ENCODE results near the gene GOLPH3L.
"Not testable (repeated sequence)": the region's sequence is repeated elsewhere in the genome, so short reads cannot be mapped to it uniquely, and the experiment has no call there.

The GOLPH3L gene

GRCh38 chr1:150674881-150675280, 22.1 kb downstream of the GOLPH3L start:
- H3K4me3 ChIP-seq (ENCODE audit: low read depth, low read length), result no peak overlapping the region
- no peak for TF ChIP-seq POLR2A (IDR thresholded peaks at IDR 0.05; ENCODE audit: extremely low read depth, insufficient read length)
- DNase-seq (ENCODE audit: low read depth), result no peak

GRCh38 chr1:150663321-150663720, 33.6 kb downstream of the GOLPH3L start:
- no peak for DNase-seq (ENCODE audit: low read depth)
- TF ChIP-seq POLR2A (IDR thresholded peaks at IDR 0.05; ENCODE audit: extremely low read depth, insufficient read length), result no peak
- no peak for TF ChIP-seq MYC (IDR thresholded peaks at IDR 0.05; ENCODE audit: low read depth, low read length)
- TF ChIP-seq CTCF (IDR thresholded peaks at IDR 0.05; ENCODE audit: low read depth, low read length), result no peak
- TF ChIP-seq MAX (IDR thresholded peaks at IDR 0.05; ENCODE audit: low read depth, low read length), result no peak
- no peak overlapping the region for H3K4me3 ChIP-seq (ENCODE audit: low read depth, low read length)

GRCh38 chr1:150662811-150663210, 34.1 kb downstream of the GOLPH3L start:
- no peak for DNase-seq (ENCODE audit: low read depth)
- TF ChIP-seq CTCF (IDR thresholded peaks at IDR 0.05; ENCODE audit: low read depth, low read length), result no peak
- no peak for TF ChIP-seq MAX (IDR thresholded peaks at IDR 0.05; ENCODE audit: low read depth, low read length)
- no peak overlapping the region for H3K4me3 ChIP-seq (ENCODE audit: low read depth, low read length)

GRCh38 chr1:150661156-150661555, 35.8 kb downstream of the GOLPH3L start:
- H3K4me3 ChIP-seq (ENCODE audit: low read depth, low read length), result no peak overlapping the region
- no peak for DNase-seq (ENCODE audit: low read depth)
- TF ChIP-seq CTCF (IDR thresholded peaks at IDR 0.05; ENCODE audit: low read depth, low read length), result no peak
- TF ChIP-seq POLR2A (IDR thresholded peaks at IDR 0.05; ENCODE audit: extremely low read depth, insufficient read length), result no peak
- TF ChIP-seq MAX (IDR thresholded peaks at IDR 0.05; ENCODE audit: low read depth, low read length), result no peak
- TF ChIP-seq MYC (IDR thresholded peaks at IDR 0.05; ENCODE audit: low read depth, low read length), result no peak

- TF ChIP-seq POLR2A (IDR thresholded peaks at IDR 0.05; ENCODE audit: extremely low read depth, insufficient read length) (no peak), MYC (IDR thresholded peaks at IDR 0.05; ENCODE audit: low read depth, low read length) (no peak), MAX (IDR thresholded peaks at IDR 0.05; ENCODE audit: low read depth, low read length) (no peak), CTCF (IDR thresholded peaks at IDR 0.05; ENCODE audit: low read depth, low read length) (no peak)
- no peak for DNase-seq (ENCODE audit: low read depth)
These were observed 36.4 kb downstream of the GOLPH3L start for GRCh38 chr1:150660584-150660983.

GRCh38 chr1:150657064-150657463, 39.9 kb downstream of the GOLPH3L start:
- DNase-seq (ENCODE audit: low read depth); H3K4me3 ChIP-seq (ENCODE audit: low read depth, low read length): not testable (repeated sequence)

More at GRCh38 chr1:150660584-150660983, 36.4 kb downstream of the GOLPH3L start:
- H3K4me3 ChIP-seq (ENCODE audit: low read depth, low read length), result no peak overlapping the region

- not testable (repeated sequence) for H3K4me3 ChIP-seq (ENCODE audit: low read depth, low read length); DNase-seq (ENCODE audit: low read depth)
These were observed 42.3 kb downstream of the GOLPH3L start for GRCh38 chr1:150654635-150655034.

- no peak for DNase-seq (ENCODE audit: low read depth)
- H3K4me3 ChIP-seq (ENCODE audit: low read depth, low read length), result no peak overlapping the region
- TF ChIP-seq CTCF (IDR thresholded peaks at IDR 0.05; ENCODE audit: low read depth, low read length) (no peak), POLR2A (IDR thresholded peaks at IDR 0.05; ENCODE audit: extremely low read depth, insufficient read length) (no peak), MAX (IDR thresholded peaks at IDR 0.05; ENCODE audit: low read depth, low read length) (no peak), MYC (IDR thresholded peaks at IDR 0.05; ENCODE audit: low read depth, low read length) (no peak)
These were observed 46.8 kb downstream of the GOLPH3L start for GRCh38 chr1:150650193-150650592.
